Activated naive CD4-positive, alpha-beta T cell treated with anti-CD3 and anti-CD28 coated beads, Interleukin-2, amount 50 U/mL, for 24 hours (primary cell): ENCODE results near the gene SORCS2.

ENCODE experiments used
- H3K27ac Mint-ChIP-seq: one replicate; pipeline ENCODE4 v1.8.0; 2021; ENCODE audit warnings: mild to moderate bottlenecking, mixed read lengths
- H3K27me3 Mint-ChIP-seq: one replicate; pipeline ENCODE4 v1.8.0; 2021; ENCODE audit warnings: mixed read lengths
- H3K36me3 Mint-ChIP-seq: one replicate; pipeline ENCODE4 v1.8.0; 2021; ENCODE audit warnings: mixed read lengths
- H3K4me1 Mint-ChIP-seq: one replicate; pipeline ENCODE4 v1.8.0; 2021; ENCODE audit warnings: mixed read lengths
- H3K4me3 Mint-ChIP-seq: one replicate; pipeline ENCODE4 v1.8.0; 2021; ENCODE audit warnings: mild to moderate bottlenecking, mixed read lengths
- H3K9me3 Mint-ChIP-seq: one replicate; pipeline ENCODE4 v1.8.0; 2021; ENCODE audit warnings: mixed read lengths

The SORCS2 gene

DNA sequence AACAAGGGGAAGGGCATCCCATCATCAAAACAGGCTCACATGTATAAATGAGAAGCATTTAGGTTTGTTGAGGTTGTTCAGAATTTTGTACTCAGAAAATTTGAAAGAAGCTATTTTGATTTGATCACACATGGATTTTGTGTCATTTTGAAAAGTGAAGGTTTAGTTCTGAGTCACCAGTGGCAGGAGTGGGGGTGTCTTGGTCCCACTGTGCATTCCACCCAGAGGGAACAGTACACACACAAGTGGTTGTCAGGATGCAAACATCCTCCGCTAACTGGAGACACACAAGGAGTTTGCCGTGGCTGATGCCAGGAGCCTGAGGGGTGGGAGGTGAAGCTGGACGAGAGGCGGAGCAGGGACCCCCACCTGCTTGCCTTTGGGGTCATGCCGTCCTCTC lies 440.6 kb downstream of the SORCS2 start:
- Mint-ChIP-seq H3K36me3 (no peaks in the 10 kb centered on the region), H3K9me3 (no peaks in the 10 kb centered on the region), H3K27me3 (peaks cover 4% of the 10 kb centered on the region), H3K27ac (no peak overlapping the region), H3K4me3 (no peak overlapping the region), H3K4me1 (peaks cover 7% of the 10 kb centered on the region)

GRCh38 chr4:7634661-7635251 lies 442.4 kb downstream of the SORCS2 start:
- Mint-ChIP-seq H3K27me3 (peaks cover 4% of the 10 kb centered on the region), H3K9me3 (no peaks in the 10 kb centered on the region), H3K36me3 (no peaks in the 10 kb centered on the region), H3K27ac (no peak overlapping the region), H3K4me1 (peaks cover 7% of the 10 kb centered on the region), H3K4me3 (no peak overlapping the region)

GRCh38 chr4:7635445-7636239 lies 443.3 kb downstream of the SORCS2 start:
- H3K4me1 Mint-ChIP-seq, result peaks cover 7% of the 10 kb centered on the region
- H3K4me3 Mint-ChIP-seq, result no peak overlapping the region
- H3K27ac Mint-ChIP-seq, result no peak overlapping the region

DNA sequence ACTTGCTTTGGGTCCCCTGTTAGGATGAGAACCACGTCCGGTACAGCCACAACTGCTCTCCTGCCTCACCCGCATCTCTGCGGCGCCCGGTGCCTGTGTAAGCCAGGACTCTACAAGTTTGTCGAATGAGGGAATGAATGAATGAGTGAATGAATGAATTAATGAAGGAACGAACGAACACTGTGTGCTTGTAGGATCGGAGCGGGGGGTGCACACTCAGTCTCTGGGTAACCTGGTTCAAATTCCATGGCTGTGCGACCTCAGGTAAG lies 443.8 kb downstream of the SORCS2 start:
- no peaks in the 10 kb centered on the region for H3K36me3 Mint-ChIP-seq

More at GRCh38 chr4:7635445-7636239, 443.3 kb downstream of the SORCS2 start:
- Mint-ChIP-seq H3K27me3 (peaks cover 4% of the 10 kb centered on the region), H3K36me3 (no peaks in the 10 kb centered on the region), H3K9me3 (no peaks in the 10 kb centered on the region)

DNA sequence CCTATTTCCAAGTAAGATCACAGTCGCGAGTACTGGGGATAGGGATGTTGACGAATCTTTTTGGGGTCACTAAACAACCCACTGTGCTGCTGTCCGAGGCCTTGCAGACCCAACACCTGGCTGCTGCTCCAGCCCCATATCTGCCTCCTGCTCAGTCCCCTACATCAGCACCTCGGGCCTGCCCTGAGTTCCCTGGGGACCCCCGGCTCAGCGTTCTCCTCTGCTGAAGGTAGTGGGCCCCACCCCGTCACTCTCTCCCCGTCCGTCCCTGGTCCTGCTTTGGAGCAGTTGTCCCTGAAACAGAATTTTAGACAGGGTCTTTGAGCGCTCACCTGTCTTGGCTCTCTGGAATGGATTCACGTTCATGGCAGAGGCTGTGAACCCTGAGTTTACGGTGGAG lies 444.8 kb downstream of the SORCS2 start:
- no peaks in the 10 kb centered on the region for H3K9me3 Mint-ChIP-seq
- peaks cover 7% of the 10 kb centered on the region for H3K4me1 Mint-ChIP-seq
- no peaks in the 10 kb centered on the region for H3K36me3 Mint-ChIP-seq
- H3K4me3 Mint-ChIP-seq, result no peak overlapping the region
- H3K27me3 Mint-ChIP-seq, result peaks cover 4% of the 10 kb centered on the region
- H3K27ac Mint-ChIP-seq, result no peak overlapping the region

More for the DNA sequence above, 443.8 kb downstream of the SORCS2 start:
- Mint-ChIP-seq H3K9me3 (no peaks in the 10 kb centered on the region), H3K4me3 (no peak overlapping the region), H3K27ac (no peak overlapping the region), H3K4me1 (peaks cover 7% of the 10 kb centered on the region), H3K27me3 (peaks cover 4% of the 10 kb centered on the region)

DNA sequence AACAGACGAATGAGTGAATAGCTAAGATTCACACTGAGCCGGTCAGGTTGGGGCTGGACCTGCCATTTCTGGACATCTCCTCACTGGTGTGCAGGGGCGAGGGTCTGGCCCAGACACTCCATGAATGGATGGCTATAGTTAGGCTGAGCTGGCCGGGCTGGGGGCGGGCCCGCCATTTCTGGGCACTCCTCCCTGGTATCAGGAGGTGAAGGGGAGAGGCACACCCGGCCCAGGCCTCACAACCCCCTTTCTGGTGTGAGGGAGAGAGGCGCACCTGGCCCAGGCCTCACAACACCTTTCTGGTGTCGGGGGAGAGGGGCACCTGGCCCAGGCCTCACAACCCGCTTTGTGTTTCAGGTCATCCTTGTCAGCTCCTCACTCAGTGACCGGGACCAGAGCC lies 445.6 kb downstream of the SORCS2 start:
- no peaks in the 10 kb centered on the region for H3K36me3 Mint-ChIP-seq
- H3K9me3 Mint-ChIP-seq, result no peaks in the 10 kb centered on the region
- no peak overlapping the region for H3K4me3 Mint-ChIP-seq
- H3K27ac Mint-ChIP-seq, result no peak overlapping the region
- peaks cover 7% of the 10 kb centered on the region for H3K4me1 Mint-ChIP-seq
- peaks cover 2% of the 10 kb centered on the region for H3K27me3 Mint-ChIP-seq

DNA sequence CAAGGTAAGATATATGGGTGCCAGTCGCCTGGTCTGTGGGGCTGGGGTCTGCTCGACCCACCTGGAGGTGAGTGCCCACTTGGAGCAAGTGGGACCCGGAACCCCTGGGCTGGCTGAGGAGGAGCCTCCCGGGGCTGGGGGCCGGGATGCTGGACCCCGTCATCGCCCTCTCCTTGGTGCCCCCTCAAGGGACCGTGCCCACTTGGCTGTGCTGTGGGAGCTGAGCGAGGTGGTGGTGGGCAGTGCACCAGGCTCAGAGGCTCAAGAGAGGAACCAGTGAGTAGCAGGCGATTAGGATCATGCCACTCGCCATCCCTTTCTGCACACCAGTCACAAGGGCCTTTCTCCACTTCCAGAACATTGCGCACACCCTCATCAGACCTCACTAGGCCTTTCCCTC lies 446.2 kb downstream of the SORCS2 start:
- no peaks in the 10 kb centered on the region for H3K36me3 Mint-ChIP-seq
- no peak overlapping the region for H3K4me3 Mint-ChIP-seq
- peaks cover 7% of the 10 kb centered on the region for H3K4me1 Mint-ChIP-seq
- no peaks in the 10 kb centered on the region for H3K9me3 Mint-ChIP-seq
- H3K27ac Mint-ChIP-seq, result no peak overlapping the region
- peaks cover 2% of the 10 kb centered on the region for H3K27me3 Mint-ChIP-seq

DNA sequence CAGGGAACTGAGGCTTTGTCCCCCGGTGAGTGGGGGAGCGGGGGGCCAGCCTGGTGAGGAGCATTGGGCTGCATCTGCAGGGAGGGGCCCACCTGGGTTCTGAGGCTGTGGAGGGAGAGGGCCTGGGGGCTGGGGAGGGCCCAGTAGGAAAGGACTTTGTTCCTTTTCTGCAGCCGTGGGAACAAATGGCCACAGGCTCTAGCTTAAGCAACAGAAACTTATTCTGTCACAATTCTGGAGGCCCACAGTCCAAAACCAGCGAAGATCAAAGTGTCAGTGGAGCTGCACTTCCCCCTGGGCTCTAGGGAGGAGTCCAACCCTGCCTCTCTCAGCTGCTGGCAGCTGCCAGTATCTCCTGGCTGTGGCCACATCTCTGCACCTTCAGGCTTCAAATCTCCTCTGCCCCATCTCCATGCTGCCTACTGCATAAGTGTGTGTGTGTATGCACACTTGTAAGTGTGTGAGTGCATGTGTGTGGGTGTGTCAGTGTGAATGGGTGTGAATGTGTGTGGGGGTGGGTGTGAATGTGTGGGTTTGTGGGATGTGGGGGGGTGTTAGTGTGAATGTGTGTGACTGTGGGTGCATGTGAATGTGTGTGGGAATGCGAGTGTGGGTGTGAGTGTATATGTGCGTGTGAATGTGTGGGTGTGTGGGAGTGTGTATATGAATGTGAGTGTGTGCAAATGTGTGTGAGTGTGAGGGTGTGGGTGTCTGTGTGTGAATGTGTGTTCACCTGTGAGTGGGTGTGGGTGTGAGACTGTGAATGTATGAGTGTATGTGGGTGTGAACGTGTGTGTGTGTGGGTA lies 446.8 kb downstream of the SORCS2 start:
- no peaks in the 10 kb centered on the region for H3K9me3 Mint-ChIP-seq
- H3K27ac Mint-ChIP-seq, result no peak overlapping the region
- peaks cover under 1% of the 10 kb centered on the region for H3K27me3 Mint-ChIP-seq
- no peak overlapping the region for H3K4me3 Mint-ChIP-seq
- H3K36me3 Mint-ChIP-seq, result no peaks in the 10 kb centered on the region
- H3K4me1 Mint-ChIP-seq, result peaks cover 7% of the 10 kb centered on the region

- Mint-ChIP-seq H3K27ac (no peak overlapping the region), H3K4me3 (no peak overlapping the region), H3K27me3 (no peaks in the 10 kb centered on the region), H3K36me3 (no peaks in the 10 kb centered on the region), H3K9me3 (no peaks in the 10 kb centered on the region), H3K4me1 (peaks cover 3% of the 10 kb centered on the region)
Measured at GRCh38 chr4:7640136-7640535, 447.8 kb downstream of the SORCS2 start.

DNA sequence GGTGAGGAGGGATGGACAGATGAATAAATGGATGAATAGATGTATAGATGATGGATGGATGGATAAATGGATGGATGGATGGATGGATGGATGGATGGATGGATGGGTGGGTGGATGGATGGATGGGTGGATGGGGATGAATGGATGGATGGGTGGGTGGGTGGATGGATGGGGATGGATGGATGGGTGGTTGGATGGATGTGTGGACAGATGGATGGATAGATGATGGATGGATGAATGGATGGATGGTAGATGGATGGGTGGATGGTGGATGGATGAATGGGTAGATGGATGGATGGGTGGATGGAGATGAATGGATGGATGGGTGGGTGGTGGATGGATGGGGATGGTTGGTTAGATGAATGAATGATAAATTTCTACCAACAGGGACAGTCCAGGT lies 449.4 kb downstream of the SORCS2 start:
- H3K9me3 Mint-ChIP-seq, result no peaks in the 10 kb centered on the region
- no peaks in the 10 kb centered on the region for H3K4me1 Mint-ChIP-seq
- H3K27ac Mint-ChIP-seq, result peak overlapping the region; percentile 13
- H3K4me3 Mint-ChIP-seq, result no peak overlapping the region
- no peaks in the 10 kb centered on the region for H3K36me3 Mint-ChIP-seq
- peaks cover 1% of the 10 kb centered on the region for H3K27me3 Mint-ChIP-seq

GRCh38 chr4:7642741-7643458 lies 450.6 kb downstream of the SORCS2 start:
- H3K27ac Mint-ChIP-seq, result no peak overlapping the region
- peaks cover 3% of the 10 kb centered on the region for H3K27me3 Mint-ChIP-seq
- H3K4me3 Mint-ChIP-seq, result no peak overlapping the region
- no peaks in the 10 kb centered on the region for H3K4me1 Mint-ChIP-seq
- H3K9me3 Mint-ChIP-seq, result no peaks in the 10 kb centered on the region
- H3K36me3 Mint-ChIP-seq, result no peaks in the 10 kb centered on the region

DNA sequence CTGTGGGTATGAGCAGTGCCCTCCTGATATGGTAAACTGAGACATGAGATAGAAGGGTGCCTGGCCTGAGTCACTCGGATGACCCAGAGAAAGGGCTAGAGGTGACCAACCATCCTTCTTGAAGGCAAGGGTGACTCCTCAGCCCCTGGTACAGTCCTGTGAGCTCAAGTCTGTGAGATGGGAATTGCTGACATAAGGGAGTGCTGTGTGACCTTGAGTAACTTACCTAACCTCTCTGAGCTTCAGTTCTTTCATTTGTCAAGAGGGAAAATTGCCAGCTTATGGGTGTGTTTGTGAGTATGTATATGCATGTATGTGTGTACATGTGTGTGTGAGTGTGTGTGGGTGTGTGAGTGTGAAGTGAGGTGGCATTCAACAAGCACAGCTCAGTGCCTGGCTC lies 452.8 kb downstream of the SORCS2 start:
- Mint-ChIP-seq H3K9me3 (no peaks in the 10 kb centered on the region), H3K4me3 (no peak overlapping the region), H3K36me3 (no peaks in the 10 kb centered on the region), H3K4me1 (peaks cover 15% of the 10 kb centered on the region), H3K27ac (no peak overlapping the region), H3K27me3 (peaks cover 5% of the 10 kb centered on the region)

DNA sequence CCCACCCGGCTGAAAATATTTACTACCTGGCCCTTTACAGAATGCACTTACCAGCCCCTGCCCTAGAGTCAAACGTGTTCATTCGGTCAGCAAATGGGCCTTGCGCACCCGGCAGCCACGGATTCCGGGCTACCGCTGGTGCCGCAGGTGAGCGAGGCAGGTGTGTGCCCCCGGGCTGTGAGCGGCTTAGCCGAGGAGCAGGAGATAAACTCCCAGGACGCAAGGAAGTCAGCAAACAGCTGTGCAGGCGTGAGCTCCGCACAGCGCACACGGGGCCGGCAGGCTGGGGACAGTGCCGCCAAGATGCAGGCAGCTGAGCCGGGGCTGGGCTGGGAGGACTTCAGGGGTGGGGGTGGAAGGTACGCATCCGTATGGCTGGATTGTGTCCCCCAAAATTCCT lies 453.6 kb downstream of the SORCS2 start:
- H3K4me3 Mint-ChIP-seq, result no peak overlapping the region
- H3K9me3 Mint-ChIP-seq, result no peaks in the 10 kb centered on the region
- H3K27ac Mint-ChIP-seq, result no peak overlapping the region
- no peaks in the 10 kb centered on the region for H3K36me3 Mint-ChIP-seq
- peaks cover 6% of the 10 kb centered on the region for H3K27me3 Mint-ChIP-seq
- peaks cover 20% of the 10 kb centered on the region for H3K4me1 Mint-ChIP-seq

GRCh38 chr4:7646384-7647061 lies 454.2 kb downstream of the SORCS2 start:
- H3K36me3 Mint-ChIP-seq, result no peaks in the 10 kb centered on the region
- no peak overlapping the region for H3K27ac Mint-ChIP-seq
- H3K4me1 Mint-ChIP-seq, result peaks cover 20% of the 10 kb centered on the region
- no peaks in the 10 kb centered on the region for H3K9me3 Mint-ChIP-seq
- H3K4me3 Mint-ChIP-seq, result no peak overlapping the region
- peaks cover 6% of the 10 kb centered on the region for H3K27me3 Mint-ChIP-seq

GRCh38 chr4:7647186-7647585 lies 454.8 kb downstream of the SORCS2 start:
- Mint-ChIP-seq H3K36me3 (no peaks in the 10 kb centered on the region), H3K27ac (no peak overlapping the region), H3K27me3 (peaks cover 6% of the 10 kb centered on the region), H3K4me1 (peaks cover 20% of the 10 kb centered on the region), H3K9me3 (no peaks in the 10 kb centered on the region), H3K4me3 (no peak overlapping the region)
